GM12878 (cell line): Measurements from ENCODE around the gene POU2AF1. TPM values are rescaled to one million over a fixed set of nuclear protein-coding genes. Genes with fewer than 3 reads are reported as not detected.
"Not testable (repeated sequence)": the region's sequence is repeated elsewhere in the genome, so short reads cannot be mapped to it uniquely, and the experiment has no call there.

Experiments used
- ATAC-seq: fragments of 200-7000 bp; cut with Tn5 transposase; 3 replicates; pipeline ENCODE4 v1.9.1; 2020; ENCODE audit warnings: mild to moderate bottlenecking, moderate library complexity
- BruUV-seq: library from RNA; stranded (reverse); fragments of 400-500 nt; replicated peaks from 2 replicates; lab custom pipeline; 2021; lab: Mats Ljungman, UMichigan
- CTCF ChIA-PET: fragments of 300-600 bp; sonication (Branson Sonifier 250); formaldehyde crosslinking; extraction: SDS; loops from one replicate; lab custom pipeline; 2021; ENCODE audit warnings: inconsistent platforms; lab: Yijun Ruan, JAX
- POLR2A ChIA-PET: fragments of 350-600 bp; formaldehyde crosslinking; extraction: SDS; loops from one replicate; lab custom pipeline; 2021; ENCODE audit warnings: inconsistent platforms; lab: Charles Lee
- RAD21 ChIA-PET: fragments of 300-600 bp; sonication (Branson Sonifier 250); formaldehyde crosslinking; loops from one replicate; lab custom pipeline; 2023; ENCODE audit warnings: antibody characterized with exemption; ENCODE audit not compliant: unreplicated experiment; lab: Charles Lee
- SMC1A ChIA-PET: fragments of 300-600 bp; sonication (Branson Sonifier 250); formaldehyde crosslinking; loops from one replicate; lab custom pipeline; 2023; ENCODE audit not compliant: unreplicated experiment, uncharacterized antibody; lab: Charles Lee
- DNase-seq: peaks from one replicate; pipeline ENCODE4 v3.0.0-alpha.2; 2011; ENCODE audit warnings: low read depth, low spot score
- FAIRE-seq: peaks from 3 replicates; lab custom pipeline; 2011; peaks lifted over from hg19 to GRCh38; lab: Jason Lieb, UNC
- H2AFZ ChIP-seq: 2 replicates; pipeline ENCODE4 v1.6.0; 2011; ENCODE audit warnings: low read depth, low read length, control low read depth; ENCODE audit not compliant: control insufficient read depth
- H3K27ac ChIP-seq: 2 replicates; pipeline ENCODE4 v1.5.1; 2011; ENCODE audit warnings: control low read depth; ENCODE audit not compliant: control insufficient read depth, insufficient read depth
- H3K27me3 ChIP-seq, 2 experiments: replicated peaks in 1 of 2; 2 replicates each; pipeline versions ENCODE4 v1.6.0 to v1.6.1; 2011; ENCODE audit warnings: low read length in 1 of 2; ENCODE audit not compliant: control insufficient read depth in 2 of 2, insufficient read depth in 2 of 2
- H3K36me3 ChIP-seq, 2 experiments: 2 replicates each; pipeline ENCODE4 v1.5.1; 2011; ENCODE audit warnings: low read length in 1 of 2; ENCODE audit not compliant: control insufficient read depth in 2 of 2, insufficient read depth in 2 of 2
- H3K4me1 ChIP-seq: 2 replicates; pipeline ENCODE4 v1.6.1; 2011; ENCODE audit warnings: mild to moderate bottlenecking, low read length, moderate library complexity, mixed read lengths; ENCODE audit not compliant: control insufficient read depth, insufficient read depth
- H3K4me2 ChIP-seq: 2 replicates; pipeline ENCODE4 v1.6.0; 2011; ENCODE audit warnings: control low read depth; ENCODE audit not compliant: control insufficient read depth, insufficient read depth
- H3K4me3 ChIP-seq: fragments of 200-600 bp; sonication (generic); 2 replicates; pipeline ENCODE4 v1.5.1; 2016
- H3K79me2 ChIP-seq: 2 replicates; pipeline ENCODE4 v1.6.0; 2011; ENCODE audit warnings: low read length; ENCODE audit not compliant: control insufficient read depth, insufficient read depth
- H3K9ac ChIP-seq: 2 replicates; pipeline ENCODE4 v1.8.0; 2011; ENCODE audit warnings: low read length, control low read depth, mixed read lengths; ENCODE audit not compliant: control insufficient read depth, insufficient read depth
- H3K9me3 ChIP-seq: replicated peaks from 3 replicates; pipeline ENCODE4 v1.5.1; 2011; ENCODE audit warnings: mild to moderate bottlenecking, low read length; ENCODE audit not compliant: control insufficient read depth, insufficient read depth
- H4K20me1 ChIP-seq: 2 replicates; pipeline ENCODE4 v1.6.0; 2011; ENCODE audit not compliant: control insufficient read depth, insufficient read depth
- CBX3 ChIP-seq: fragments of 200-600 bp; sonication (generic); IDR thresholded peaks from 2 replicates; pipeline ENCODE4 v1.6.1; 2016; ENCODE audit warnings: low read depth, borderline replicate concordance
- CEBPB ChIP-seq, 2 experiments: fragments of 150-350 bp in 1 of 2; IDR thresholded peaks; 2 replicates each; pipeline ENCODE4 v1.6.1; 2012 to 2014; ENCODE audit warnings: low read depth in 2 of 2, low read length in 2 of 2, borderline replicate concordance in 1 of 2, inconsistent platforms in 1 of 2
- DPF2 ChIP-seq: fragments of 450-650 bp; IDR thresholded peaks from 2 replicates; pipeline ENCODE4 v1.6.1; 2017; ENCODE audit warnings: mild to moderate bottlenecking
- EZH2 ChIP-seq: IDR thresholded peaks from 2 replicates; pipeline ENCODE4 v1.6.1; 2012; ENCODE audit warnings: low read depth, mild to moderate bottlenecking, control low read depth, inconsistent platforms, low read length, borderline replicate concordance; ENCODE audit not compliant: control insufficient read depth
- FOXK2 ChIP-seq: fragments of 450-650 bp; IDR thresholded peaks from 2 replicates; pipeline ENCODE4 v1.6.1; 2017; ENCODE audit warnings: mild to moderate bottlenecking, moderate library complexity
- IKZF2 ChIP-seq, 2 experiments: fragments of 450-650 bp; IDR thresholded peaks; 2 replicates each; pipeline ENCODE4 v1.6.1; 2017; ENCODE audit warnings: mild to moderate bottlenecking in 2 of 2, moderate library complexity in 2 of 2
- IRF4 ChIP-seq: IDR thresholded peaks from 2 replicates; pipeline ENCODE4 v1.6.1; 2011; ENCODE audit warnings: low read depth, low read length
- MEF2B ChIP-seq: fragments of 450-650 bp; IDR thresholded peaks from 2 replicates; pipeline ENCODE4 v1.6.1; 2018; ENCODE audit warnings: mild to moderate bottlenecking, moderate library complexity; ENCODE audit not compliant: partially characterized antibody, poor library complexity, severe bottlenecking
- PML ChIP-seq: IDR thresholded peaks from 2 replicates; pipeline ENCODE4 v1.6.1; 2012; ENCODE audit warnings: low read length, inconsistent platforms
- RAD21 ChIP-seq: IDR thresholded peaks from 2 replicates; pipeline ENCODE4 v1.6.1; 2011; ENCODE audit warnings: mild to moderate bottlenecking, low read depth, low read length, moderate library complexity; ENCODE audit not compliant: insufficient read depth
- RUNX3 ChIP-seq: IDR thresholded peaks from 2 replicates; pipeline ENCODE4 v1.6.1; 2012; ENCODE audit warnings: low read length, inconsistent platforms
- SPI1 ChIP-seq: IDR thresholded peaks from 2 replicates; pipeline ENCODE4 v1.6.1; 2011; ENCODE audit warnings: low read depth, mild to moderate bottlenecking, low read length, moderate library complexity, borderline replicate concordance; ENCODE audit not compliant: insufficient read depth
- SREBF1 ChIP-seq: IDR thresholded peaks from 2 replicates; pipeline ENCODE4 v1.6.1; 2012; ENCODE audit warnings: mild to moderate bottlenecking, low read length
- STAT3 ChIP-seq: IDR thresholded peaks from 2 replicates; pipeline ENCODE4 v1.6.1; 2011; ENCODE audit warnings: low read depth, low read length, improper control_type of control experiment
- TAF1 ChIP-seq: IDR thresholded peaks from 2 replicates; pipeline ENCODE4 v1.6.1; 2011; ENCODE audit warnings: mild to moderate bottlenecking, low read depth, low read length, borderline replicate concordance
- YY1 ChIP-seq: IDR thresholded peaks from 2 replicates; pipeline ENCODE4 v1.6.1; 2011; ENCODE audit warnings: low read depth, mild to moderate bottlenecking, low read length
- ZBTB33 ChIP-seq: fragments of 450-650 bp; IDR thresholded peaks from 2 replicates; pipeline ENCODE4 v1.6.1; 2017; ENCODE audit warnings: mild to moderate bottlenecking
- ZNF274 ChIP-seq: IDR thresholded peaks from one replicate; pipeline ENCODE4 v1.8.0; 2011; ENCODE audit not compliant: insufficient read length, insufficient read depth
- WGBS: methylation state at CpG from one replicate; pipeline ENCODE4 v1.1.6; 2016; ENCODE audit warnings: low lambda C conversion rate; ENCODE audit not compliant: insufficient replicate concordance, insufficient coverage; ENCODE audit errors: missing lambda C conversion rate; 5-methylcytosine and 5-hydroxymethylcytosine counted together
- in situ Hi-C: fragments of 300-500 bp; cut with MboI; formaldehyde crosslinking; loops from 9 replicates; pipeline ENCODE4 v1.14.3; 2018; ENCODE audit warnings: mixed read lengths
- intact Hi-C: fragments of 100-400 bp; cut with micrococcal nuclease; formaldehyde crosslinking; loops from one replicate; pipeline ENCODE4 v1.14.2; 2022; ENCODE audit not compliant: unreplicated experiment
- polyA plus RNA-seq, 11 experiments: library from polyadenylated mRNA; depleted of rRNA in 4 of 11; unstranded in 6 of 11; stranded (reverse) in 5 of 11; fragments of >200 nt; fragmentation: Nextera tagmentation in 4 of 11; fragmentation: Illumina TruSeq in 1 of 11; extraction: Ambion mirVana in 4 of 11; extraction: Trizol in 1 of 11; gene quantifications; 1 replicate in 1 of 11; 2 replicates in 10 of 11; pipeline versions ENCODE4 v1.2.1 to v1.2.3, GENCODE V29; 2011 to 2016; ENCODE audit warnings: inconsistent platforms in 2 of 11, missing spikeins in 2 of 11, low read depth in 1 of 11
- total RNA-seq, 4 experiments: library from RNA; depleted of rRNA in 3 of 4; stranded (reverse); fragments of >200 nt in 3 of 4; fragmentation: Illumina TruSeq in 1 of 4; extraction: Trizol in 1 of 4; gene quantifications; 2 replicates each; pipeline versions ENCODE4 v1.2.1 to v1.2.3, GENCODE V29; 2013 to 2021

The POU2AF1 gene
- total and polyA plus RNA-seq, 10 of the 15 experiments (the other 5 are each of a cell fraction or from before 2014, with no cell fraction given): 13.1 to 169 (median 75.5) TPM

GRCh38 chr11:111394147-111394546 lies 15.1 kb upstream of the POU2AF1 start:
- POLR2A ChIA-PET, H3K9me3 ChIP-seq, in situ Hi-C loops, BruUV-seq, H3K27me3 ChIP-seq, H3K79me2 ChIP-seq, H3K4me3 ChIP-seq, H4K20me1 ChIP-seq, H3K9ac ChIP-seq, H3K36me3 ChIP-seq, FAIRE-seq, DNase-seq, H2AFZ ChIP-seq, H3K4me2 ChIP-seq, intact Hi-C loops: not testable (repeated sequence)
- ChIA-PET SMC1A (interaction anchor here (0.6 to 1.9 kb wide), 5 partner anchors 12 to 23 kb away, joined by 3 to 7 read pairs (median 4); no protein-coding TSS in a partner anchor), RAD21 (interaction anchor here (1.1 kb wide), 1 partner anchor 24 kb away, joined by 4 read pairs; no protein-coding TSS in a partner anchor), CTCF (interaction anchor here (1.0 kb wide), 1 partner anchor 16 kb away, joined by 3 read pairs; no protein-coding TSS in a partner anchor)
- Histone ChIP-seq H3K27ac (peak overlapping the region; percentile 39; the same call in 1 of the 2 replicates), H3K4me1 (peaks cover 43% of the 10 kb centered on the region)
- TF ChIP-seq IKZF2 (IDR thresholded peaks at IDR 0.05): peak; percentile 24 to 31; a peak in 1 of 4 replicates
- peak; percentile 33; the same call in 1 of the 2 replicates for TF ChIP-seq YY1
- peak; percentile 50; the same call in 1 of the 2 replicates for TF ChIP-seq TAF1
- peak; percentile 62; the same call in 1 of the 2 replicates for TF ChIP-seq DPF2
- peak; percentile 55 for TF ChIP-seq MEF2B
- 0 out of 2 replicates have a peak, but pooled peaks have one; percentile 10 for TF ChIP-seq SPI1
- 28% methylated on average over 4 of the region's 4 CpGs for WGBS
- peak; percentile 26; the same call in 2 of the 3 replicates for ATAC-seq

- FAIRE-seq: no peak
- CTCF ChIA-PET: interaction anchor here (1.0 kb wide), 1 partner anchor 15 kb away, joined by 3 read pairs; no protein-coding TSS in a partner anchor
- Histone ChIP-seq H3K27ac (no peak overlapping the region), H3K36me3 (no peaks in the 10 kb centered on the region), H3K4me1 (peaks cover 41% of the 10 kb centered on the region), H3K79me2 (no peaks in the 10 kb centered on the region), H2AFZ (no peak overlapping the region), H4K20me1 (no peaks in the 10 kb centered on the region), H3K9ac (no peak overlapping the region), H3K4me3 (no peak overlapping the region), H3K4me2 (no peak overlapping the region), H3K27me3 (no peaks in the 10 kb centered on the region), H3K9me3 (no peaks in the 10 kb centered on the region)
- no TSS peak for BruUV-seq
- SMC1A ChIA-PET: interaction anchor here (0.6 to 1.9 kb wide), 4 partner anchors 13 to 18 kb away, joined by 3 to 7 read pairs (median 5); no protein-coding TSS in a partner anchor
- in situ Hi-C loops: no loop called here
- no peak for ATAC-seq
- POLR2A ChIA-PET: no interaction called here
- no peak for DNase-seq
- intact Hi-C loops: no loop called here
- RAD21 ChIA-PET: interaction anchor here (0.9 to 1.1 kb wide), 2 partner anchors 24 to 111 kb away, joined by 3 to 4 read pairs; no protein-coding TSS in a partner anchor
- TF ChIP-seq ZBTB33 (no peak), CBX3 (no peak), EZH2 (no peak), PML (no peak), CEBPB (IDR thresholded peaks at IDR 0.05; ENCODE audit: borderline replicate concordance in 1 of 2, low read depth in 2 of 2, low read length in 2 of 2) (no peak), SREBF1 (no peak), ZNF274 (no peak), STAT3 (no peak), RUNX3 (no peak), FOXK2 (no peak), RAD21 (no peak), IRF4 (no peak)
These were observed 14.5 kb upstream of the POU2AF1 start for GRCh38 chr11:111393585-111393984.
